CD4-positive, alpha-beta T cell treated with Interleukin-4 for 4 hours (primary cell): Measurements from ENCODE around the gene PLAAT3.
"Not testable (repeated sequence)": the region's sequence is repeated elsewhere in the genome, so short reads cannot be mapped to it uniquely, and the experiment has no call there.

Source experiments
- DNase-seq: peaks from one replicate; pipeline ENCODE4 v3.0.0-alpha.2; 2020

PLAAT3 gene

DNA sequence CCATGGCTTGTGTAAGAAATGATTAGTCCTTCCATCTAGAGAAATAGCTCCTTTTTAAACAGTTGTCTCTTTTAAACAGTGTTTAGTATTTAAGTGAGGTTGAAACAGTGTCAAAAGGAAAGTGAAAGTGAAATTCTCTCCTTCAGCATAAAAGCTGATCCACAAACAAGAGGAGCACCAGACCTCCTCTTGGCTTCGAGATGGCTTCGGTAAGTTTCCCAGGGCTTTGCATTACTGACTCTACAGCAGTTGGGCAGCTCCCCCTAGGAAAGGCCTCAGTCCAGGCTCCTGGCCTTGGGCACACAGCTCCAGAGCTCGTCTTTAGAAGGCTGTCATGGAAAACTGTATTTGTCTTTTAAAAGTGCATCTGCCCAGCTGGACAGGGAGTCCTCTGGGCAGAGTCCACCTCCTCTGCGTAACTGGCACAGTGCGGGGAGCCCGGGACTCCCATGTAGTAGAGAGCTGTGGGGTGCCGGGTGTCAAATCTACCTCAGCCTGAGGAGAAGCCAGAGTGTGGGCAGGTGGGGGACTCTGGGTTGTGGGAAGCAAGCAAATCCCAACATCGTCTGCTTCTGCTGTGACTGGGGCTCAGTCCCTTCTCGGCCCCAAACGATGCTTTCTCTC lies 77.5 kb downstream of the PLAAT3 start, which contains the start of gene PLAAT4:
Gene PLAAT4 (plus strand): TSS at position 140 of the 624 bp plus-strand sequence. CDS start 61 bp downstream, at position 201.
- DNase-seq = peak; percentile 70

DNA sequence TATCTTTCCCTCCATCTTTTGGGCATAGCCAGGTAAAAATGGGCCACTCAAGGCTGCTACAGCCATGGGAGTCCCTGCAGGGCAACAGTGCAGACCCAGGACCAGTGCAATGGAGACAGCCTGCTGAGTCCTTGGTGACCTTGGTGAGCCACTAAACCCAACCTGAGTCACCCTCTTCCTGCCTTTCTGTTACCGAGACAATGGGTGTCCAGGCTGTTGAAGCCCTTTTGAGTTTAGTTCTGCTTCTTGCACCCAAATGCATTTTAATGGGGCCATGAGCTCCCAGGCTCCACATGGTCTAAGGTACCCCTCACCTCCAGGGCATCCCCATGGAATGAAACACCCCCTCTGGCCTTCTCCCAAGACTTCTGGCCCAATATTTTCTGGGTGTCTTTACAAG lies 78.5 kb downstream of the PLAAT3 start:
- DNase-seq = peak; percentile 67

DNA sequence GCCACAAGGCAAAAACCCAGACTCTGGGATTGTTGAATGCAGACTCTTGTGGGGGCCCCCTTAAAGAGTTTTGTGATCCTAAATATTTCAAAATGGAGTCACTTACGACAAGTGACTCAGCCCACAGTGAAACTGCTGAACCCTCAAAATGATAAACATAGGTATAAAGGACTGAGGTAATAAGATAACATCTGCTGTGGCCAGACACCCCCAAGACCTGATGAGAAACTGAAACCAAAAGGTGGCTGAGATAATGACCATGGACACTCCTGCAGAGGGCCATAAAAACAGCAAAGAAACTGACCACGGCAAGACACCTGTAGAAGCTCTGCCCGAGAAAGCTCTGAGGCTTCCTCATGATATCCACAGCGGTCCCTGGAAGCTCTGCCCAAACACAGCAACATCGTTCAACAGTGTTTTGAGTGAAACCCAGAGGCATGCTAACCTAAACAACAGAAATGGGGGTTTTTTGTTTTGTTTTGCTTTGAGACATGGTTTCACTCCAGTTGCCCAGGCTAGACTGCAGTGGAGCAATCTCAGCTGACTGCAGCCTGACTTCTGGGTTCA lies 79.3 kb downstream of the PLAAT3 start:
- peak; percentile 51 for DNase-seq

DNA sequence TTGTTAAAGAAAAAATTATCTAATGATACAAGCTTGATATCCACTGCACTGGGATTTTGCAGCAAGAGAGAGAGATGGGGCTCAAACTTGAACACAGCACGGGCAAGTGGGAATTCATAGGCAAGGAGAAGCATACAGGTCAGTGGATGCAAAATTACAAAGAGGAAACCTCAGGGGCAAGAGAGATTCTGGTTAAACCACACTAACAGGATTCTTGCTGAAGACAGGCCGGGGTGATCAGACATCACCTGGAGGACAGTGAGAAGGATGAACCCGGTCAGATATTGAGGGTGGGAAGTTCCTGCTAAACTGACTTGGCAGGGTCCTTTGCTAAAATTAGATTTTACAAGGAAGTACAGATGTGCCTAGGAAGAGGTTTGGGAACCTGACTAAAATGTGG lies 80.2 kb downstream of the PLAAT3 start:
- DNase-seq = no peak

DNA sequence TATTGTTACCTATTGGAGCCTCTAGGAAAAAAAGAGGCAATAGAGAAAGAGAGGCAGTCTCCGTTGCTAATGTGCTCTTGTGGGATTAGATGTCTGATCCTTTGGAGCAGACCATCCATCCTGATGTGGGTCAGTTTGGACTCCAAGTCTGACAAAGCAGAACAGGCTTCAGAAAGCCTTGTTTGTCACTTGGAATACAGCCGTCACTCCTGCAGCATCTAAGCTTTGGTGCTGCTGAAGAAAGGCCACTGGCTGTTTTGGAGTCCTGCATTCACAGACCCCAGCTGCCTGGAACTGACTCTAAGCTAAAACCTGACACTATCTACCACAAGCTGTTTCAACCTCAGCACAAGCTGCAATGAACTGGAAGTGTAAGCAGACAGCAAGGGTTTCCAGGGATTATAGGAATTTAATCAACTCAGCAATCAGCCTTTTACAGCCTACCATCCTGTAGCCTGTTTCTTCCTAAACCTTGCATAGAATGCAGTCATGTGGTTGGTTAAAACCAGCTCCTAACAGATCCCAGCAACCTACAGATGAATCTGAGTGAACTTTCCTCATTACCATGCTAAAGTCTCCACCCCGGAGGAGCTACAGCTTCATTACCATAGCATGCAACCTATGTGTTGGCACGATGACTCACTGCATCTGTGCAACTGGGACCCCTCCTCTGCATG lies 81.3 kb downstream of the PLAAT3 start:
- DNase-seq = no peak

DNA sequence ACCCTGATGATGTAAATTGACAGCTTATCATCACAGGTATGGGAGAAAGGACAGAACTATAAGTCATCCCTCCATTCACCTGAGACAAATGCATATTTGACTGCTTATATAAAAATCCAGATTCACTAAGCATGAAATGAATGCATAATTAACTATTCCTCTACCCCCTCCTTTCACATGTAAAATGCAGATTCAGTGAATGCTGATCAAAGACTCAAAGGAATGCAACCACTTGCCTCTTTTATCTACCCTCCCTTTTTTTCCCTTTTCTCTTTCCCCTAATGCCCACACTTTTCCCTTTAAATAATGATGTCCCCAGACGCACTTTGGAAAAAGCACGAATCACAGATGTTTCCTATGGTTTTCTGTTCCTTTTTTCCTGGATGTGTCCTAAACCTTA lies 82.1 kb downstream of the PLAAT3 start:
- no peak for DNase-seq

DNA sequence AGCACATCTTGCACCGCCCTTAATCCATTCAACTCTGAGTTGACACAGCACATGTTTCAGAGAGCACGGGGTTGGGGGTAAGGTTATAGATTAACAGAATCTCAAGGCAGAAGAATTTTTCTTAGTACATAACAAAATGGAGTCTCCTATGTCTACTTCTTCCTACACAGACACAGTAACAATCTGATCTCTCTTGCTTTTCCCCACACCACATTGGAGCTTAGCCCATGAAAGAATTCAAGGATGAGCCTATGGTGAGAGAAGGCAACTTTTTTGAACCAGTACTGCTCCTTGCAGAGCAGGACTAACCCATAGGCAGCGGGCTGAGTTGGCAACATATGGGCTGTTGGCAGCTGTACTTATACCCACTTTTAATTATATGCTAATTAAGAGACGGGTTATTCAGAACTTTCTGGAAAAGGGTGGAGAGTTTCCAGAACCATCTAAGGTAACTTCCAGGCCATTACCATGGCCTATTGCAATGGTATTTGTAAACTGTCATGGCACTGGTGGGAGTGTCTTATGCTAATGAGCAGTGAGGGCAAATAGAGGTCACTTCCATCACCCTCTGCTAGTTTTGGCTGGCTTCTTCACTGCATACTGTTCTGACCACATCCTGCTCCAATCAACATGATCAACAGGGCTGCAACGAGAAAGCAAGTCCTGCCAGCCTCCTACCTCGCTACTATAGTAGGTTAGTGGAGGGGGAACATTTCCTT lies 83.0 kb downstream of the PLAAT3 start:
- DNase-seq = peak; percentile 79

DNA sequence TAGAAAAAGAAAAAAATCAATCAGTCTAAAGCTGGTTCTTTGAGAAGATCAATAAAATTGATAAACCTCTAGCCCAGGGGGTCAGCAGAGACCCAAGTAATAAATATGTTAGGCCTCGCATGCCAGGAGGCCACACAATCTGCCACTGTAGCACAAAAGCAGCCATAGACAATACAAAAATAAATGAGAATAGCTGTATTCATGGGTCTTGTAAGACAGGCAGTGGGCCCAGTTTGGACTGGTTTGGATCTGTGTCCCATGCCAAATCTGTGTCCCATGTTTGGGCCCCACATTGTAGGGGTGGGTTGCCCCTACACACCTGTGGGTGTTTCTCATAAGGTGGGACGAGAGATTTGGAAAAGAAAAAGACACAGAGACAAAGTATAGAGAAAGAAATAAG lies 84.2 kb downstream of the PLAAT3 start:
- DNase-seq = no peak

DNA sequence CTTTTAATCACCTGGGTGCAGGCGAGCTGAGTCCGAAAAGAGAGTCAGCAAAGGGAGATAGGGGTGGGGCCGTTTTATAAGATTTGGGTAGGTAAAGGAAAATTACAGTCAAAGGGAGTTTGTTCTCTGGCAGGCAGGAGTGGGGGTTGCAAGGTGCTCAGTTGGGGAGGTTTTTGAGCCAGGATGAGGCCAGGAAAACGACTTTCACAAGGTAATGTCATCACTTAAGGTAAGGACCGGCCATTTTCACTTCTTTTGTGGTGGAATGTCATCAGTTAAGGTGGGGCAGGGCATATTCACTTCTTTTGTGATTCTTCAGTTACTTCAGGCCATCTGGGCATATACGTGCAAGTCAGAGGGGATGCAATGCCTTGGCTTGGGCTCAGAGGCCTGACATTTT lies 84.9 kb downstream of the PLAAT3 start:
- not testable (repeated sequence) for DNase-seq

DNA sequence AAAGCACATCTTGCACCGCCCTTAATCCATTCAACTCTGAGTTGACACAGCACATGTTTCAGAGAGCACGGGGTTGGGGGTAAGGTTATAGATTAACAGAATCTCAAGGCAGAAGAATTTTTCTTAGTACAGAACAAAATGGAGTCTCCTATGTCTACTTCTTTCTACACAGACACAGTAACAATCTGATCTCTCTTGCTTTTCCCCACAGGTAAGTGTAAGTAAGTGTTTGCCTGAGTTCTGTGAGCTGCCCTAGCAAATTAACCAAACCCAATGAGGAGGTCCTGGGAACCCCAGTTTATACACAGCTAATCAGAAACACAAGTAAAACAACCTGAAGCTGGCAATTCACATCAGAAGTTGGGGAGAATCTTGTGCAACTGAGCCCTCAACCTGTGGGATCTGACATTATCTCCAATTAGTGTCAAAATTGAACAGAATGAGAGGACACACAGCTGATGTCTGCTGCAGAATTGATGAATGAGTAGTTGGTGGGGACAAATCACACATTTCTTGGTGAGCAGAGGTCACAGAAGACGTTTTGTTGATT lies 85.4 kb downstream of the PLAAT3 start:
- DNase-seq = not testable (repeated sequence)

DNA sequence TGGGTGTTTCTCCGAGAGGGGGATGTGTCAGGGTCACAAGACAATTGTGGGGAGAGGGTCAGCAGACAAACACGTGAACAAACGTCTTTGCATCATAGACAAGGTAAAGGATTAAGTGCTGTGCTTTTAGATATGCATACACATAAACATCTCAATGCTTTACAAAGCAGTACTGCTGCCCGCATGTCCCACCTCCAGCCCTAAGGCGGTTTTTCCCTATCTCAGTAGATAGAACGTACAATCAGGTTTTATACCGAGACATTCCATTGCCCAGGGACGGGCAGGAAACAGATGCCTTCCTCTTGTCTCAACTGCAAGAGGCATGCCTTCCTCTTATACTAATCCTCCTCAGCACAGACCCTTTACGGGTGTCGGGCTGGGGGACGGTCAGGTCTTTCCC lies 86.1 kb downstream of the PLAAT3 start:
- DNase-seq = not testable (repeated sequence)

DNA sequence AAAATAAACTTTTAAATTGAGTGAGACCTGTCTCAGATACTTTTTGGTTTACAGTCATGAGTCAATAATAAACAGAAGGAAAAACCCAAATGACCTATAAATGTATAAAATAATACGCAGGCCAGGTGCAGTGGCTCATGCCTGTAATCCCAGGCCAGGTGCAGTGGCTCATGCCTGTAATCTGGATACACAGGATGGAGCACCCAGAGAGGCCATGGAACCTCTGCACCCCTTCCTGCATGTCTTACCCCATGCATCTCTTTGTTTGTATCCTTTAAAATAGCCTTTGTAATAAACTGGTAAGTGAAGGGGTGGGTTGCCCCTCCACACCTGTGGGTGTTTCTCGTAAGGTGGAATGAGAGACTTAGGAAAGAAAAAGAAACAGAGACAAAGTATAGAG lies 86.6 kb downstream of the PLAAT3 start:
- no peak for DNase-seq
